Measurements from ENCODE around the gene GRIK4. TPM values are rescaled to one million over a fixed set of nuclear protein-coding genes. Genes with fewer than 3 reads are reported as not detected.

GRIK4 gene
- polyA plus RNA-seq, 1 donor, result 0.94 TPM

DNA sequence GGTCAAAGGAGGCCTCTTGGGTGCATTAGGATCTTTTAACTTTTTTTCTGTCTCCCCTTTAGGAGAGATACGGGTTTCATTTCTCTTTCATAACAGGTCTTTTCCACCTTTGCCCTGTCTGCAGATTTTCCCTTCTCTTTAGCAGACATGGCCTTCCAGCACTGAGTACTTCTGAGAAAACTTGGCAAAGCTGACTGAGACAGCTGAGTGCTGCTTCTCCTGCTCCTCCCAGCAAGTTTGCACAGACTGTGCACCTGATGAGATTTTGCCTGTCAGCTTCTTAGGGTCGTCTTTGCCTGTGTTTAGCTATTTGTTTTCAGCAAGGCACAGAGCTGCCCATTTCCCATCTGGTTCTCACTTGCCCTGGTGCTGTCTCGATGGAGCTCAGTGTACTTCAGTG, 424.8 kb downstream of the GRIK4 start:
- H3K27ac ChIP-seq (ENCODE audit: low read length), result no peak overlapping the region
- no peaks in the 10 kb centered on the region for H3K4me1 ChIP-seq (ENCODE audit: control insufficient read depth, insufficient read depth, low read length)
- no peak overlapping the region for H3K4me3 ChIP-seq (ENCODE audit: low read length)
- no peaks in the 10 kb centered on the region for H3K27me3 ChIP-seq (ENCODE audit: control insufficient read depth, insufficient read depth, low read length)
- no peaks in the 10 kb centered on the region for H3K36me3 ChIP-seq (ENCODE audit: control insufficient read depth, insufficient read depth, low read length)
- no peak for DNase-seq
- H3K9me3 ChIP-seq (ENCODE audit: control insufficient read depth, low read depth, low read length), result no peaks in the 10 kb centered on the region
- WGBS (ENCODE audit: insufficient coverage, low lambda C conversion rate), result 51% methylated on average over 2 of the region's 3 CpGs

DNA sequence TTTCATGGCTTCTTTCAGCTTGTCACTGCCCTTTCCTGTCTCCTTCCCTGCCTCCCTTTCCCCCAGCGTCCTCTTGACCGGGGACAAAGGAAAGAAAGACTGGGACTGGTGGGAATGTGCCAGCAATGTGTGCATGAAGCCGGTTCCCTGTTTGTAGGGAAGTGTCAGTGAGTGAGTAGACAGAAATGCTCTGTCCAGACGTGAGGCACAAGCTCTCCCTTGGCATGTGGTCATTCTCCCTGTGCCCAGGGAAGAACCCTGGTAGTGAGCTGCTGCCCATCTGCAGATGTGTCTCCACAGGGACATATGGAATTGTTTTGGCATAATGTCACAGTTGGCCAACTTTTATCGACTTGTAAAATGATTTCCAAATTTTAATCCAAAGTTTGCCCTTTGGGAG, 426.0 kb downstream of the GRIK4 start:
- H3K27me3 ChIP-seq (ENCODE audit: control insufficient read depth, insufficient read depth, low read length), result no peaks in the 10 kb centered on the region
- H3K4me1 ChIP-seq (ENCODE audit: control insufficient read depth, insufficient read depth, low read length), result no peaks in the 10 kb centered on the region
- no peak overlapping the region for H3K27ac ChIP-seq (ENCODE audit: low read length)
- no peak overlapping the region for H3K4me3 ChIP-seq (ENCODE audit: low read length)
- no peak for DNase-seq
- no peaks in the 10 kb centered on the region for H3K9me3 ChIP-seq (ENCODE audit: control insufficient read depth, low read depth, low read length)
- WGBS (ENCODE audit: insufficient coverage, low lambda C conversion rate), result no CpG with 5 or more reads among the region's 5 CpGs
- no peaks in the 10 kb centered on the region for H3K36me3 ChIP-seq (ENCODE audit: control insufficient read depth, insufficient read depth, low read length)

DNA sequence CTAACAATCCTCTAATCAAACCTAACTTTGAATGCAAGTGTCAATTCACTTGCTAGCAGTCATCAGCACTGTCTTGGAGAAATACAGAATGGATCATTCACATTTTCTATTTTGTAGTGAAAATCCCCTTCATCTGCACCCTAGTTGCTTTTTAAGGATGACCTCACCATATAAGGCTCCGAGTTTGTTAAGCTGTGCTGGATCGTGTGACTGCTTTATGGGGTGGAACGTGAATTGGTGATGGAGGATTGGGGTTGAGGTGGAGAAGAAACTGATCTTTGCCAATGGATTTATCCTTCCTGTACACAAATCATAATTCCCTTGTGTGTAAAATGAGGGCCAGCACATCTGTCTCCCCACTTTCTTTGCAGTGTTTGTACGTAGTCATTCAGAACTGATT, 426.7 kb downstream of the GRIK4 start:
- Histone ChIP-seq H3K4me1 (ENCODE audit: control insufficient read depth, insufficient read depth, low read length) (no peaks in the 10 kb centered on the region), H3K27me3 (ENCODE audit: control insufficient read depth, insufficient read depth, low read length) (no peaks in the 10 kb centered on the region)
- WGBS (ENCODE audit: insufficient coverage, low lambda C conversion rate), result no CpG with 5 or more reads among the region's 4 CpGs

GRCh38 chr11:120940160-120940848, 428.8 kb downstream of the GRIK4 start:
- DNase-seq, result no peak
- Histone ChIP-seq H3K27ac (ENCODE audit: low read length) (no peak overlapping the region), H3K9me3 (ENCODE audit: control insufficient read depth, low read depth, low read length) (peaks cover 11% of the 10 kb centered on the region), H3K36me3 (ENCODE audit: control insufficient read depth, insufficient read depth, low read length) (no peaks in the 10 kb centered on the region), H3K4me1 (ENCODE audit: control insufficient read depth, insufficient read depth, low read length) (no peaks in the 10 kb centered on the region), H3K27me3 (ENCODE audit: control insufficient read depth, insufficient read depth, low read length) (no peaks in the 10 kb centered on the region), H3K4me3 (ENCODE audit: low read length) (no peak overlapping the region)
- 100% methylated on average over 2 of the region's 10 CpGs for whole genome bisulfite sequencing (ENCODE audit: insufficient coverage, low lambda C conversion rate)

More for the DNA sequence above, 426.7 kb downstream of the GRIK4 start:
- no peaks in the 10 kb centered on the region for H3K9me3 ChIP-seq (ENCODE audit: control insufficient read depth, low read depth, low read length)
- no peaks in the 10 kb centered on the region for H3K36me3 ChIP-seq (ENCODE audit: control insufficient read depth, insufficient read depth, low read length)
- H3K27ac ChIP-seq (ENCODE audit: low read length), result no peak overlapping the region
- no peak for DNase-seq
- H3K4me3 ChIP-seq (ENCODE audit: low read length), result no peak overlapping the region

- DNase-seq, result no peak
- Histone ChIP-seq H3K9me3 (ENCODE audit: control insufficient read depth, low read depth, low read length) (peaks cover 11% of the 10 kb centered on the region), H3K27me3 (ENCODE audit: control insufficient read depth, insufficient read depth, low read length) (no peaks in the 10 kb centered on the region), H3K4me3 (ENCODE audit: low read length) (no peak overlapping the region), H3K27ac (ENCODE audit: low read length) (no peak overlapping the region), H3K36me3 (ENCODE audit: control insufficient read depth, insufficient read depth, low read length) (no peaks in the 10 kb centered on the region), H3K4me1 (ENCODE audit: control insufficient read depth, insufficient read depth, low read length) (no peaks in the 10 kb centered on the region)
- no CpG with 5 or more reads among the region's 4 CpGs for WGBS (ENCODE audit: insufficient coverage, low lambda C conversion rate)
Measured at GRCh38 chr11:120941000-120941399, 429.5 kb downstream of the GRIK4 start.

DNA sequence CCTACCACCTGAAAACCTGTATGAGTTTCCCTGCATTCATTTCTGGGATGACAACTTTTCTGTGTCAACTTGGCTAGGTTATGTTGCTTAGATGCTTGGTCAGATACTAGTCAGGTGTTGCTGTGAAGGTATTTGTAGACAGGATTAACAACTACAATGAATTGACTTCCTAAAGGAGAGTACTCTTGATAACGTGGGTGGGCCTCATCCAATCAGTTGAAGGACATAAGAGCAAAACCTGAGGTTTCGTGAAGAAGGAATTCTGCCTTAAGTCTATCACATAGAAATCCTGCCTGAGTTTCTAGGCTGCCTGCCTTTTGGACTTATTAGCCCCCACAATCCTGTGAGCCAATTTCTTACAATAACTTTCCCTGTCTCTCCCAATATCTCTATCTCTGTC, 431.2 kb downstream of the GRIK4 start:
- H3K9me3 ChIP-seq (ENCODE audit: control insufficient read depth, low read depth, low read length), result peaks cover 11% of the 10 kb centered on the region
- DNase-seq, result no peak
- H3K36me3 ChIP-seq (ENCODE audit: control insufficient read depth, insufficient read depth, low read length), result no peaks in the 10 kb centered on the region
- no peaks in the 10 kb centered on the region for H3K4me1 ChIP-seq (ENCODE audit: control insufficient read depth, insufficient read depth, low read length)
- H3K27me3 ChIP-seq (ENCODE audit: control insufficient read depth, insufficient read depth, low read length), result no peaks in the 10 kb centered on the region
- no CpG with 5 or more reads among the region's 2 CpGs for WGBS (ENCODE audit: insufficient coverage, low lambda C conversion rate)
- H3K27ac ChIP-seq (ENCODE audit: low read length), result no peak overlapping the region
- H3K4me3 ChIP-seq (ENCODE audit: low read length), result no peak overlapping the region

GRCh38 chr11:120945042-120945441, 433.5 kb downstream of the GRIK4 start:
- Histone ChIP-seq H3K27ac (ENCODE audit: low read length) (no peak overlapping the region), H3K4me3 (ENCODE audit: low read length) (no peak overlapping the region), H3K4me1 (ENCODE audit: control insufficient read depth, insufficient read depth, low read length) (no peaks in the 10 kb centered on the region), H3K27me3 (ENCODE audit: control insufficient read depth, insufficient read depth, low read length) (no peaks in the 10 kb centered on the region), H3K9me3 (ENCODE audit: control insufficient read depth, low read depth, low read length) (peaks cover 11% of the 10 kb centered on the region), H3K36me3 (ENCODE audit: control insufficient read depth, insufficient read depth, low read length) (no peaks in the 10 kb centered on the region)
- WGBS (ENCODE audit: insufficient coverage, low lambda C conversion rate), result 60% methylated on average over 1 of the region's 5 CpGs
- no peak for DNase-seq

DNA sequence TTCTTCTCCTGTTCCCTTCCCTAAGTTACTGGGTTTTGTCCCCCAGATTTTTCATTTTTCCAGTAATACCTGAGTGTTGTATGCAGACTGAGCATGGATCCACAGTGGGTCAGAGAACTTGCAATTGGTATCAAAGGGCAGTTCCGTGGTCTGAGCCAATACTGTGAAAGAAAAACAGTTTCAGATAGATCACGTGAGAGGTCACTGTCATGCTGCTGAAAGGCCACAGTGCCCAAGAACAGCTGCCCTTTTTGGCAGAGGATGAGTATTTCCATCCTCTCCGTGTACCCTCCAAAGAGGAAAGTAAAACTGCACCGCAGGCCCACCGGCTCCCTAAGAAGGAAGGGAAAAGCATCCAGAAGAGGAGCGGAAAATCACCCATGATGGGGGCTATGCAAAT, 439.3 kb downstream of the GRIK4 start:
- Histone ChIP-seq H3K4me1 (ENCODE audit: control insufficient read depth, insufficient read depth, low read length) (no peaks in the 10 kb centered on the region), H3K27me3 (ENCODE audit: control insufficient read depth, insufficient read depth, low read length) (no peaks in the 10 kb centered on the region), H3K4me3 (ENCODE audit: low read length) (no peak overlapping the region), H3K36me3 (ENCODE audit: control insufficient read depth, insufficient read depth, low read length) (no peaks in the 10 kb centered on the region), H3K27ac (ENCODE audit: low read length) (no peak overlapping the region), H3K9me3 (ENCODE audit: control insufficient read depth, low read depth, low read length) (no peaks in the 10 kb centered on the region)
- DNase-seq, result no peak
- no CpG with 5 or more reads among the region's 6 CpGs for WGBS (ENCODE audit: insufficient coverage, low lambda C conversion rate)

DNA sequence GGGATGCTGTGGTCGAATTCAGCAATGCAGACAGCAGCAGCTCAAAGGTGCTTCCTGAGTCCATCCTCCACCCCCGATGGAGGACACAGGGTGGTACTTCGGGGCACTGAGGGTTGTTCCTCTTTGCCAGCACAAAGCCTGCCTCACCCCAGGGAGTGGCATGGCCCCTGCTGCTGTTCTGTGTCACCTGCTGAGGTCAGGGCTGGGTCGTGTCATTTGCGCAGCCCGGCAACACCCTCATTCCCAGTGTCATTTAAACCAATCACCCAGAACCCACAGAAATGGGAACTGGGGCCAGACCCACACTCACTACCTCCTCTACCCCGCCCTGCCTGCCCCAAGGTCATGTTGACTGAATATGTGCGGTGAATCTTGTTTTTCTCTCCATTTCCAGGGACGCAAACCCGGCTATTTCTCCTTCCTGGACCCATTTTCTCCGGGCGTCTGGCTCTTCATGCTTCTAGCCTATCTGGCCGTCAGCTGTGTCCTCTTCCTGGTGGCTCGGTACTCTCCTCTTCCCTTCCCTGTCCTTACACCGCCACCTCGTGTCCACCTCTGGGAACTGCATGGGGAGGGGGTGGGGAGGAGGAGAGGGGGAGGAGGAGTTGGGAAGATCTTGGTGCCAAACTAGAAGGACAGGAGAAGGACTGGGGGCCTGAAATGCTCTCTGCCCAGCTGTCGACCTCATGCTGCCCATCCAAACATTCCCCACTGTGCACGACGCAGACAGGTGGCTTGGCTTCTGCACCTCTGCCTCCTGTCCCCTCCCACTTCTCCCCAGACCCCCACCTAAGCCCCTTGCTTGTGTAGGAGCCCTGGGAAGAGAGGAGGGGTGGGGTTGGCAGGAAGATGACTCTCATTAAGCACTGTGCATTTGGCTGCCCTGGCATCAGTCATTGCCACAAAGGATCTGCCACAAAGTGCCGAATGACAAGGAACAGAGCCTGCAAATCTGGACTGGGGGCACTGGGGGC, 441.2 kb downstream of the GRIK4 start:
- peak; percentile 70 to 78 for DNase-seq
- Histone ChIP-seq H3K27me3 (ENCODE audit: control insufficient read depth, insufficient read depth, low read length) (no peaks in the 10 kb centered on the region), H3K4me3 (ENCODE audit: low read length) (peak overlapping the region; percentile 3), H3K4me1 (ENCODE audit: control insufficient read depth, insufficient read depth, low read length) (no peaks in the 10 kb centered on the region), H3K27ac (ENCODE audit: low read length) (no peak overlapping the region), H3K9me3 (ENCODE audit: control insufficient read depth, low read depth, low read length) (no peaks in the 10 kb centered on the region), H3K36me3 (ENCODE audit: control insufficient read depth, insufficient read depth, low read length) (no peaks in the 10 kb centered on the region)
- WGBS (ENCODE audit: insufficient coverage, low lambda C conversion rate), result no CpG with 5 or more reads among the region's 20 CpGs

GRCh38 chr11:120954381-120954780, 442.8 kb downstream of the GRIK4 start:
- no peaks in the 10 kb centered on the region for H3K27me3 ChIP-seq (ENCODE audit: control insufficient read depth, insufficient read depth, low read length)
- H3K4me1 ChIP-seq (ENCODE audit: control insufficient read depth, insufficient read depth, low read length), result no peaks in the 10 kb centered on the region
- H3K36me3 ChIP-seq (ENCODE audit: control insufficient read depth, insufficient read depth, low read length), result no peaks in the 10 kb centered on the region
- DNase-seq, result no peak
- no peaks in the 10 kb centered on the region for H3K9me3 ChIP-seq (ENCODE audit: control insufficient read depth, low read depth, low read length)
- no peak overlapping the region for H3K27ac ChIP-seq (ENCODE audit: low read length)
- no peak overlapping the region for H3K4me3 ChIP-seq (ENCODE audit: low read length)
- WGBS (ENCODE audit: insufficient coverage, low lambda C conversion rate), result no CpG with 5 or more reads among the region's 7 CpGs
